ENCODE data around the gene ZAR1.

DNA sequence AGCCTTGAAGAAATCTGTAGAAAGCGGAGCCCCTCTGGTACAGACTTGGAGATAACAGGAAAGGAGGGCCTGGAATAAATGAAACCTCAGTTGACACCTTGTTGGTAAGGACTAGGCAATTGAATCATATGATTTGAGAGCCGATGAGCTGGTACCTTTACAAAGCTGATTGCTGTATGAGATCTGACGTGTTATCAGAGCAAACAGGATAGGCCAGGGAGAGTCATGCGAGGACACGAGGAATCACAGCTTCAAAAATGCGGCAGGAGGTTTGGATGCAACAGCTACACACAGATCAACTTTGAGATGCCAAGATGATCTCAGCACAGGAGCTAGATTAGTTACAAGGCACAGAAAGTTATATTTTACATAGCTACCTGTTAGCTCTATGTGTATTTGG lies 14.3 kb upstream of the ZAR1 start:
- TF ChIP-seq, protein P1, sequence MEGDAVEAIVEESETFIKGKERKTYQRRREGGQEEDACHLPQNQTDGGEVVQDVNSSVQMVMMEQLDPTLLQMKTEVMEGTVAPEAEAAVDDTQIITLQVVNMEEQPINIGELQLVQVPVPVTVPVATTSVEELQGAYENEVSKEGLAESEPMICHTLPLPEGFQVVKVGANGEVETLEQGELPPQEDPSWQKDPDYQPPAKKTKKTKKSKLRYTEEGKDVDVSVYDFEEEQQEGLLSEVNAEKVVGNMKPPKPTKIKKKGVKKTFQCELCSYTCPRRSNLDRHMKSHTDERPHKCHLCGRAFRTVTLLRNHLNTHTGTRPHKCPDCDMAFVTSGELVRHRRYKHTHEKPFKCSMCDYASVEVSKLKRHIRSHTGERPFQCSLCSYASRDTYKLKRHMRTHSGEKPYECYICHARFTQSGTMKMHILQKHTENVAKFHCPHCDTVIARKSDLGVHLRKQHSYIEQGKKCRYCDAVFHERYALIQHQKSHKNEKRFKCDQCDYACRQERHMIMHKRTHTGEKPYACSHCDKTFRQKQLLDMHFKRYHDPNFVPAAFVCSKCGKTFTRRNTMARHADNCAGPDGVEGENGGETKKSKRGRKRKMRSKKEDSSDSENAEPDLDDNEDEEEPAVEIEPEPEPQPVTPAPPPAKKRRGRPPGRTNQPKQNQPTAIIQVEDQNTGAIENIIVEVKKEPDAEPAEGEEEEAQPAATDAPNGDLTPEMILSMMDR (IDR thresholded peaks at IDR 0.05; ENCODE audit: low read length): no peak
- no peak for TF ChIP-seq EZH2 (IDR thresholded peaks at IDR 0.05; ENCODE audit: borderline replicate concordance, low read length)
